HUES48 (cell line): ENCODE measurements around the gene NRG3.

Experiments
- H3K27ac ChIP-seq: one replicate; pipeline ENCODE4 v1.7.0; 2013; ENCODE audit warnings: low read depth, low read length, inconsistent platforms
- H3K27me3 ChIP-seq: 2 replicates; pipeline ENCODE4 v1.6.1; 2013; ENCODE audit warnings: mild to moderate bottlenecking, low read length; ENCODE audit not compliant: control insufficient read depth, insufficient read depth
- H3K36me3 ChIP-seq: 2 replicates; pipeline ENCODE4 v1.6.1; 2013; ENCODE audit warnings: low read length; ENCODE audit not compliant: control insufficient read depth, insufficient read depth
- H3K4me1 ChIP-seq: 2 replicates; pipeline ENCODE4 v1.6.1; 2013; ENCODE audit warnings: mild to moderate bottlenecking, low read length; ENCODE audit not compliant: control insufficient read depth, insufficient read depth
- H3K4me3 ChIP-seq: 2 replicates; pipeline ENCODE4 v1.5.1; 2013; ENCODE audit warnings: mild to moderate bottlenecking, low read depth, low read length
- H3K9ac ChIP-seq: 2 replicates; pipeline ENCODE4 v1.6.1; 2013; ENCODE audit warnings: mild to moderate bottlenecking, low read depth, low read length, moderate library complexity
- H3K9me3 ChIP-seq: 2 replicates; pipeline ENCODE4 v1.6.1; 2013; ENCODE audit warnings: low read length; ENCODE audit not compliant: control insufficient read depth, insufficient read depth

The NRG3 gene

GRCh38 chr10:82821043-82821442 lies 946.0 kb downstream of the NRG3 start:
- no peak overlapping the region for H3K27ac ChIP-seq
- H3K9ac ChIP-seq: no peak overlapping the region
- H3K9me3 ChIP-seq: no peaks in the 10 kb centered on the region
- no peaks in the 10 kb centered on the region for H3K27me3 ChIP-seq
- no peaks in the 10 kb centered on the region for H3K4me1 ChIP-seq
- H3K4me3 ChIP-seq: no peak overlapping the region
- H3K36me3 ChIP-seq: no peaks in the 10 kb centered on the region

DNA sequence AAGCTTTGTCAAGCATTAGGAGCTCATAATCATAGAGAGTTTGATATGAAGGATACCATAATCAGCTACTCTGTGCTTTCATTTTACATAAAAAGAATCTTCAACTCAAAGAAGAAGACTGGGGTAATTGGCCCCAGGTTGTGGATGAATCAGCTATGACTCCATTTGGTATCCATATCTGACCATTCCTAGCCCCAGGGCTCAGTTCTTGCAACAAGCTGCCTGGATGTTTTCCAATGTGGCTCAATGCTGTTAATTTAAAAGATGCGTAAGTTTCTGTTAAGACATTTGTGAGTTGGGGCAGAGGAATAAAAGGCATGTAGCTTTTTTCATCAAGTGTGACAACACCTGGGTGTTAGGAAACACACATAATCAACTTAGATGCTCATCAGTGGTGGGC lies 951.1 kb downstream of the NRG3 start:
- Histone ChIP-seq H3K9me3 (no peaks in the 10 kb centered on the region), H3K36me3 (no peaks in the 10 kb centered on the region), H3K27me3 (no peaks in the 10 kb centered on the region), H3K27ac (no peak overlapping the region), H3K4me1 (no peaks in the 10 kb centered on the region), H3K9ac (no peak overlapping the region), H3K4me3 (no peak overlapping the region)

- Histone ChIP-seq H3K36me3 (no peaks in the 10 kb centered on the region), H3K27ac (no peak overlapping the region), H3K9ac (no peak overlapping the region), H3K4me3 (no peak overlapping the region), H3K27me3 (no peaks in the 10 kb centered on the region), H3K9me3 (no peaks in the 10 kb centered on the region), H3K4me1 (no peaks in the 10 kb centered on the region)
These were observed 952.9 kb downstream of the NRG3 start for GRCh38 chr10:82827901-82828300.

DNA sequence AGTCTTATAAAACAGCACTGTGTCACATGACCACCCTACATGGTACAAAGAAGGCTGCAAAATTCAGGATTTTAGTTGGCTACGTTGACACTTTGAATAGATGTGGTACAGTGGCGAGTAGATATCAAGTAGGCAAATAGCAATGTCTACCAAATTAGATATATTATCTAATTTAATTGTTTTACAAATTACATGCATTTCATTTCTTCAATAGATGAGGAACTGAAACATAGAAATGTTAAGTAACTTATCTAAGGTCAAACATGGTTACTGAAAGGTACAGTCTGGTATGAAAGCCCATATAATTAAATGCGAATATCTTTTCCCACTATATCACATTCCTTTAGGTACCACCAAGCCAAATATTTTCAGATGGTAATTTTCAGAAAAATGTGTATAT lies 972.2 kb downstream of the NRG3 start:
- H3K27ac ChIP-seq: no peak overlapping the region
- no peaks in the 10 kb centered on the region for H3K27me3 ChIP-seq
- no peak overlapping the region for H3K4me3 ChIP-seq
- H3K9ac ChIP-seq: no peak overlapping the region
- no peaks in the 10 kb centered on the region for H3K36me3 ChIP-seq
- H3K4me1 ChIP-seq: no peaks in the 10 kb centered on the region
- no peaks in the 10 kb centered on the region for H3K9me3 ChIP-seq

GRCh38 chr10:82850191-82850590 lies 975.2 kb downstream of the NRG3 start:
- no peaks in the 10 kb centered on the region for H3K36me3 ChIP-seq
- H3K9ac ChIP-seq: no peak overlapping the region
- H3K4me3 ChIP-seq: no peak overlapping the region
- no peaks in the 10 kb centered on the region for H3K9me3 ChIP-seq
- H3K27me3 ChIP-seq: no peaks in the 10 kb centered on the region
- no peaks in the 10 kb centered on the region for H3K4me1 ChIP-seq
- H3K27ac ChIP-seq: no peak overlapping the region

GRCh38 chr10:82856957-82857613 lies 982.1 kb downstream of the NRG3 start:
- Histone ChIP-seq H3K4me1 (peaks cover 5% of the 10 kb centered on the region; the same call in 1 of the 2 replicates), H3K4me3 (no peak overlapping the region), H3K9me3 (no peaks in the 10 kb centered on the region), H3K36me3 (no peaks in the 10 kb centered on the region), H3K27me3 (no peaks in the 10 kb centered on the region), H3K27ac (no peak overlapping the region), H3K9ac (no peak overlapping the region)

DNA sequence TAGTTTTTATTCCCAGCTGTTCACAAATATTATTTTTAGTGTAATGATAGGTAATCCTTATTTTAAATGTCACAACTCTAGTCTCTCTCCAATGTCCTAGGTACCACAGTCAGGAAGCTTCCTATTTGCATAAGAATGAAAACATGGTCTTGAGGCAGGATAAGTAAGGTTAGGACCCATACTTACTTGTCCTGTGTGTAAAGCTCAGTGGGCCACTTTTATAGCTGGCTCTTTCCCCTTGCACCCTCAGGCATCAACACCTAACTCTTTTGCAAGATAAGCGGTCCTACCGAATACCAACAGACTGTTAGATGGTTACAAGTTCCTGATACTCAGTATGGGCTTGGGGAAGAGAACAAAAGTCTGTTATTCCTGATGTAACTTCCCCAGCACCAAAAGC lies 986.9 kb downstream of the NRG3 start:
- Histone ChIP-seq H3K36me3 (no peaks in the 10 kb centered on the region), H3K9me3 (no peaks in the 10 kb centered on the region), H3K27me3 (no peaks in the 10 kb centered on the region), H3K4me1 (peaks cover 6% of the 10 kb centered on the region; the same call in 1 of the 2 replicates), H3K9ac (no peak overlapping the region), H3K4me3 (no peak overlapping the region), H3K27ac (no peak overlapping the region)

- H3K9ac ChIP-seq: no peak overlapping the region
- H3K9me3 ChIP-seq: no peaks in the 10 kb centered on the region
- no peak overlapping the region for H3K4me3 ChIP-seq
- H3K4me1 ChIP-seq: peaks cover 6% of the 10 kb centered on the region; the same call in 1 of the 2 replicates
- no peak overlapping the region for H3K27ac ChIP-seq
- no peaks in the 10 kb centered on the region for H3K27me3 ChIP-seq
- H3K36me3 ChIP-seq: no peaks in the 10 kb centered on the region
These were observed 990.4 kb downstream of the NRG3 start for GRCh38 chr10:82865366-82865765.

DNA sequence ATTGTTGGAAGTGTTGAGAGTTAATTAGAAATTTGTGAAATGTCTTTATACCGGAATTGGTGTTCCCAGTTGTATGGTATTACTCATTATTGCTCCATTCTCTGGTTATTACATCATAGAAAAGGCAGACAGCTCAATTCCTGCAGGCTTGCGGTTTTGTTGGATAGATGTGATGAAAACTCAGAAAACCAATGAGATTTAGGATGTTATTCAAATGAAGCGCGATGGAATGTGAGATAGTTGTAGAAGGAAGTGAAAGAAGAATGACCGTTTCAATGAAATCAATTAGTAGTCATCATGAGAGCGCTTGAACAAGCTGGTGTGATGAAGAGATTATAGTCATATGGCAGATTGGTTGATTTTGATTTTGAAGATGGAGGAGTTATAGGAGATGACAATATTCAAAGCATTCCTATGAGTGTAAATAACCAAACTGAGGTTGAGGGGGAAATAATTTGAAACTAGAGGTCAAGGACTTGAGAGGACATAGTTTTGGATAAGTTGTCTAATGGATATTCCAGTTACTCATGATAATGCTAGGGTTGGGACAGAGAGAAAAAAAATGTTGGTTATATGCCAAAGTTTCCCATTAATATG lies 991.5 kb downstream of the NRG3 start:
- peaks cover 6% of the 10 kb centered on the region; the same call in 1 of the 2 replicates for H3K4me1 ChIP-seq
- no peaks in the 10 kb centered on the region for H3K27me3 ChIP-seq
- no peaks in the 10 kb centered on the region for H3K36me3 ChIP-seq
- H3K27ac ChIP-seq: no peak overlapping the region
- H3K9me3 ChIP-seq: no peaks in the 10 kb centered on the region
- H3K9ac ChIP-seq: no peak overlapping the region
- no peak overlapping the region for H3K4me3 ChIP-seq

DNA sequence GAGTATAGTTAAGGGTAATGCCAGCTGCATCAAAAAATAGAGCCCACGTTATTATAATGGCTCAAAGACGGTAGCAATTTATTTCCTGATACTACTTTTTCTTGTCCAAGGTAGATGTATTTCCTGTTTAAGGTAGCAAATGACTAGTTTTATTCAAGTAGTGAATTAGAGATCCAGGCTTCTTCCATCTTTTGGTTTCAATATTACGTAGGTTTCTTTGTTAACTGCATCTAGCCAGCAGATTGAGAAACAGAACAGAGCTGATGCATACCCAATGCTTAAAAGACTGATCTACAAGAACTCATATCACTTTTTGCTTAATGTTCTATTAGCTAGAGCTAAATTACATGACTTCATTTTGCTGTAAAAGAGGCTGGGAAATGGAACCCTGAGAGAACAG lies 992.1 kb downstream of the NRG3 start:
- H3K36me3 ChIP-seq: no peaks in the 10 kb centered on the region
- no peak overlapping the region for H3K9ac ChIP-seq
- 0 out of 2 replicates have a peak, but pooled peaks cover 1% of the 10 kb centered on the region for H3K4me1 ChIP-seq
- no peak overlapping the region for H3K4me3 ChIP-seq
- H3K9me3 ChIP-seq: no peaks in the 10 kb centered on the region
- H3K27me3 ChIP-seq: no peaks in the 10 kb centered on the region
- H3K27ac ChIP-seq: no peak overlapping the region

GRCh38 chr10:82874671-82875070 lies 999.7 kb downstream of the NRG3 start:
- no peaks in the 10 kb centered on the region for H3K9me3 ChIP-seq
- no peak overlapping the region for H3K9ac ChIP-seq
- H3K4me1 ChIP-seq: no peaks in the 10 kb centered on the region
- no peaks in the 10 kb centered on the region for H3K27me3 ChIP-seq
- no peak overlapping the region for H3K4me3 ChIP-seq
- H3K36me3 ChIP-seq: no peaks in the 10 kb centered on the region
- H3K27ac ChIP-seq: no peak overlapping the region
